Neural cell (in vitro differentiated cells): Measurements from ENCODE around the gene DCUN1D2. TPM values are rescaled to one million over a fixed set of nuclear protein-coding genes. Genes with fewer than 3 reads are reported as not detected.

Experiments
- H2AFZ ChIP-seq: fragments of 200-600, 300-800 bp; sonication (generic), shearing (Covaris generic); 2 replicates; pipeline ENCODE4 v1.6.0; 2014; ENCODE audit warnings: low read depth, mild to moderate bottlenecking, antibody characterized with exemption, low read length, moderate library complexity
- H3F3A ChIP-seq: fragments of 200-600 bp; shearing (Covaris generic); 2 replicates; pipeline ENCODE4 v1.6.1; 2016; ENCODE audit warnings: mild to moderate bottlenecking, moderate library complexity, mixed read lengths, antibody characterized with exemption, low read length; ENCODE audit not compliant: insufficient read depth, poor library complexity, severe bottlenecking
- H3K27ac ChIP-seq: fragments of 200-600, 300-800 bp; sonication (generic), shearing (Covaris generic); 2 replicates; pipeline ENCODE4 v1.5.1; 2014; ENCODE audit warnings: mild to moderate bottlenecking, low read length, moderate library complexity
- H3K27me3 ChIP-seq: fragments of 300-800, 200-600 bp; sonication (generic), shearing (Covaris generic); 2 replicates; pipeline ENCODE4 v1.6.0; 2014; ENCODE audit warnings: mild to moderate bottlenecking, low read depth, low read length, moderate library complexity; ENCODE audit not compliant: insufficient read depth
- H3K36me3 ChIP-seq: fragments of 300-800, 200-600 bp; sonication (generic), shearing (Covaris generic); 2 replicates; pipeline ENCODE4 v1.5.1; 2014; ENCODE audit warnings: mild to moderate bottlenecking, antibody characterized with exemption, low read length, moderate library complexity; ENCODE audit not compliant: insufficient read depth
- H3K4me2 ChIP-seq: fragments of 300-800, 200-600 bp; sonication (generic), shearing (Covaris generic); 2 replicates; pipeline ENCODE4 v1.6.0; 2014; ENCODE audit warnings: mild to moderate bottlenecking, low read length
- H3K4me3 ChIP-seq: fragments of 300-800, 200-600 bp; sonication (generic), shearing (Covaris generic); 2 replicates; pipeline ENCODE4 v1.5.1; 2014; ENCODE audit warnings: mild to moderate bottlenecking, low read length, moderate library complexity
- H3K79me2 ChIP-seq: fragments of 200-600 bp; shearing (Covaris generic); replicated peaks from 2 replicates; pipeline ENCODE4 v1.6.0; 2014; ENCODE audit warnings: mild to moderate bottlenecking, low read length, moderate library complexity; ENCODE audit not compliant: insufficient read depth
- H3K9ac ChIP-seq: fragments of 300-800, 200-600 bp; sonication (generic), shearing (Covaris generic); 2 replicates; pipeline ENCODE4 v1.6.1; 2016; ENCODE audit warnings: mild to moderate bottlenecking, low read length, mixed read lengths
- H3K9me2 ChIP-seq: fragments of 200-600 bp; shearing (Covaris generic); 2 replicates; pipeline ENCODE4 v1.6.1; 2016; ENCODE audit warnings: mild to moderate bottlenecking, low read length, mixed read lengths; ENCODE audit not compliant: insufficient read depth
- H3K9me3 ChIP-seq: fragments of 200-600, 300-800 bp; sonication (generic), shearing (Covaris generic); 2 replicates; pipeline ENCODE4 v1.6.1; 2016; ENCODE audit warnings: mild to moderate bottlenecking, mixed run types, low read length, moderate library complexity, mixed read lengths
- H4K20me1 ChIP-seq: fragments of 200-600 bp; shearing (Covaris generic); 2 replicates; pipeline ENCODE4 v1.6.1; 2016; ENCODE audit warnings: mild to moderate bottlenecking, mixed run types; ENCODE audit not compliant: insufficient read depth
- CTCF ChIP-seq: fragments of 450-650 bp; IDR thresholded peaks from 2 replicates; pipeline ENCODE4 v1.5.1; 2014; ENCODE audit warnings: antibody characterized with exemption, mild to moderate bottlenecking, moderate library complexity; ENCODE audit not compliant: poor library complexity, severe bottlenecking
- EP300 ChIP-seq: fragments of 450-650 bp; conservative IDR thresholded peaks from 2 replicates; pipeline ENCODE4 v1.6.1; 2014; ENCODE audit warnings: antibody characterized with exemption, mild to moderate bottlenecking, moderate library complexity; ENCODE audit not compliant: poor library complexity, severe bottlenecking
- EZH2 ChIP-seq: fragments of 200-600, 300-800 bp; shearing (Covaris generic), sonication (generic); IDR thresholded peaks from 2 replicates; pipeline ENCODE4 v1.6.1; 2014; ENCODE audit warnings: antibody characterized with exemption, low read length, borderline replicate concordance, mild to moderate bottlenecking; ENCODE audit not compliant: insufficient read depth, poor library complexity, severe bottlenecking
- MXI1 ChIP-seq: fragments of 450-650 bp; conservative IDR thresholded peaks from 2 replicates; pipeline ENCODE4 v1.6.1; 2014; ENCODE audit warnings: antibody characterized with exemption, mild to moderate bottlenecking; ENCODE audit not compliant: poor library complexity, severe bottlenecking
- POLR2AphosphoS5 ChIP-seq: IDR thresholded peaks from 2 replicates; pipeline ENCODE4 v1.6.1; 2012
- RAD21 ChIP-seq: fragments of 450-650 bp; conservative IDR thresholded peaks from 2 replicates; pipeline ENCODE4 v1.6.1; 2014; ENCODE audit warnings: antibody characterized with exemption, mild to moderate bottlenecking, moderate library complexity
- REST ChIP-seq: IDR thresholded peaks from 2 replicates; pipeline ENCODE4 v1.6.1; 2012; ENCODE audit warnings: borderline replicate concordance
- SMC3 ChIP-seq: fragments of 450-650 bp; conservative IDR thresholded peaks from 2 replicates; pipeline ENCODE4 v1.6.1; 2014; ENCODE audit warnings: antibody characterized with exemption, mild to moderate bottlenecking, moderate library complexity; ENCODE audit not compliant: poor library complexity
- TAF1 ChIP-seq: IDR thresholded peaks from 2 replicates; pipeline ENCODE4 v1.6.1; 2012; ENCODE audit warnings: low read depth
- polyA plus RNA-seq: library from polyadenylated mRNA; depleted of rRNA; stranded (reverse); fragments of >200 nt; gene quantifications from 2 replicates; pipeline ENCODE4 v1.2.3, GENCODE V29; 2014

DCUN1D2 gene
- polyA plus RNA-seq, 1 donor from 2014 or later, result 55.9 TPM

DNA sequence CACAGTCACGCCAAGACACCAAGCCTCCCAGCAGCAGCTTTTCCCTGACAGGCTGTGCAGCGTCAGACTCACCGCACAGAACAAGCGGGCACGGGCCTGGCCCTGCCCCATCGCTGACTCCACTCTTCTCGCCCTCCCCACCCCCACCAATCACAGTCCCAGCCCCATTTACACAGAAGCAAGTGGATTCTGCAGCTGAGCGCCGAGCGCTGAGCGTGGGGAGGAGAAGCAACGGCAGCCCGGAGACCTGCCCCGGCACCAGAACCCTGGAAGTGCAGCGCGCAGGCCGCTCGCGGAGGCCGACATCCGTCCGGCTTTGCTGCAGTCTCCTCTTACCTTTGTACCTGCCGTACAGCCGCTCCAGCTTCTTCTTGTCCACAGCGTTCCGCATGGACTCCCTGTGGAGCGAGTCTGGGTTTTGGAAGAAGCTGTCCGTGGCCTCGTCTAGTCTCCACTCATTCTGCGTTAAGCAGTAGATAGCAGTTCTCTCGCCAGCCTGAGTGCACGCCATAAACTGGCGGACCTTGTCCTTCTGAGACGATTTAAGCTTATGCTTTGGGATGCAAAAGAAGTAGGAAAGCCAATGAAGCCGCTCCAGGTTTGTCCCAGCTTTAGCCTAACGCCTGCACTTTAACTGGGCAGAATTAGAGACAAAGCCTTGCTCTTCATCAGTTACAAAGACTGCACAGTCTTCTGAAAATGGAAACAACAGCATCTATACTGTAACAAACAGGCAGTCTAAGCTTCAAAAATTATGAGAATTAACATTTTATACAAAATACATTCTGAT is 6.8 kb downstream of the DCUN1D2 start:
- H3K4me2 ChIP-seq, result no peak overlapping the region
- H3K9ac ChIP-seq, result no peak overlapping the region
- no peak overlapping the region for H2AFZ ChIP-seq
- peaks cover 66% of the 10 kb centered on the region for H3K79me2 ChIP-seq
- no peak overlapping the region for H3K27ac ChIP-seq
- H3K9me2 ChIP-seq, result no peaks in the 10 kb centered on the region
- H3K9me3 ChIP-seq, result no peaks in the 10 kb centered on the region
- TF ChIP-seq TAF1, result no peak
- no peaks in the 10 kb centered on the region for H3K27me3 ChIP-seq
- H3K36me3 ChIP-seq, result no peaks in the 10 kb centered on the region
- peaks cover 8% of the 10 kb centered on the region for H3F3A ChIP-seq
- H3K4me3 ChIP-seq, result no peak overlapping the region
- H4K20me1 ChIP-seq, result no peaks in the 10 kb centered on the region

DNA sequence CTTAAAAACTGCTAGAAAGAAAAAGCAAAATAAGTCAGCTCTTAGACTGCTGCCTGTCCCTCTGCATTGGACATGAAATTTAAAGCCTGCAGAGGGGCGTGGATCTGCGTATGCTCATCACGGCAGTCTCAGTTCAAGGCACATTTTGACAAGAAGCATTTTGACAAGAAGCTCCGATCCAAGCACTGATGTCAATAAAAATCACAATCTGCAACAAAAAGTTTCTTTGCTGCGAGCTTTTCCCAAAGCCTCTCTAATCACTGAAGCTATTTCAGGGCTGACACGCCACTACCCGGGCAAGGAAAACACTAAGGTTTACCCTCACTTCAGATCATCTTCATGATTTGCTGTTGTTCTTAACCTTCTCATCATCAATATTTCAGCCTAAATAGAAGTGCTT is 7.4 kb downstream of the DCUN1D2 start:
- Histone ChIP-seq H3K27me3 (no peaks in the 10 kb centered on the region), H3K4me2 (no peak overlapping the region), H3K4me3 (no peak overlapping the region), H3K9me2 (no peaks in the 10 kb centered on the region), H2AFZ (no peak overlapping the region), H4K20me1 (no peaks in the 10 kb centered on the region), H3K79me2 (peaks cover 60% of the 10 kb centered on the region), H3K27ac (no peak overlapping the region), H3K9ac (no peak overlapping the region), H3K9me3 (no peaks in the 10 kb centered on the region), H3F3A (peaks cover 4% of the 10 kb centered on the region), H3K36me3 (no peaks in the 10 kb centered on the region)
- TF ChIP-seq CTCF (no peak), RAD21 (no peak), REST (no peak)

DNA sequence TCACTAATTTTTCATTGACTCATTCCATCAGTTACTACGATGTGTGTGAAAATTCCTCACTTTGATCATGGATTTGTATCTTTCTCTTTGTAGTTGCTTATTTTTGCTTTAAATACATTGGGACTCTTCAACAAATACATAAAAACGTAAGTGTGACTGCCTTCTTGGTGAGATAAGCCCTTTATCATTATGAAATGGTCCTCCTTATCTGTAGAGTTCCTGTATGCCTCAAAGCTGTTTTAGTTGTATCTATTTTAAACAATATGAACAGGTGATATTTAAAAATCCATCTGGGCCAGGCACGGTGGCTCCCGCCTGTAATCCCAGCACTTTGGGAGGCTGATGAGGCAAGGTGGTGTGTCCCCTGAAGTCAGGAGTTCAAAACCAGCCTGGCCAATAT is 11.3 kb downstream of the DCUN1D2 start:
- no peak overlapping the region for H3K4me3 ChIP-seq
- no peaks in the 10 kb centered on the region for H3K27me3 ChIP-seq
- H3K4me2 ChIP-seq, result no peak overlapping the region
- H3K9ac ChIP-seq, result no peak overlapping the region
- no peaks in the 10 kb centered on the region for H4K20me1 ChIP-seq
- H3K36me3 ChIP-seq, result peaks cover 8% of the 10 kb centered on the region
- TF ChIP-seq EZH2 (no peak), SMC3 (no peak), RAD21 (no peak), REST (no peak), MXI1 (no peak), EP300 (no peak), POLR2AphosphoS5 (no peak), TAF1 (no peak), CTCF (no peak)
- H3K27ac ChIP-seq, result no peak overlapping the region
- no peaks in the 10 kb centered on the region for H3K9me3 ChIP-seq
- H2AFZ ChIP-seq, result no peak overlapping the region
- H3K9me2 ChIP-seq, result no peaks in the 10 kb centered on the region
- H3K79me2 ChIP-seq, result peaks cover 24% of the 10 kb centered on the region
- no peaks in the 10 kb centered on the region for H3F3A ChIP-seq
